Peyer's patch (tissue), 4 donors: ENCODE data around the gene OAF.
A peak's percentile ranks its signal among the peaks of the same experiment; 100 is the strongest.

Experiments
- POLR2A ChIP-seq, 2 donors: fragments of 450-650 bp; IDR thresholded peaks; one replicate each; pipeline ENCODE4 v1.5.1; 2017; ENCODE audit warnings: antibody characterized with exemption in 2 of 2, mild to moderate bottlenecking in 2 of 2, moderate library complexity in 2 of 2
- TF ChIP-seq, protein P1 (sequence below), 6 experiments: fragments of 450-650 bp in 4 of 6; fragments of 200-600 bp in 2 of 6; sonication (generic) in 1 of 6; IDR thresholded peaks; one replicate each; pipeline ENCODE4 v1.5.1; 2017 to 2019; ENCODE audit warnings: antibody characterized with exemption in 6 of 6, mild to moderate bottlenecking in 3 of 6, moderate library complexity in 1 of 6

DNA sequence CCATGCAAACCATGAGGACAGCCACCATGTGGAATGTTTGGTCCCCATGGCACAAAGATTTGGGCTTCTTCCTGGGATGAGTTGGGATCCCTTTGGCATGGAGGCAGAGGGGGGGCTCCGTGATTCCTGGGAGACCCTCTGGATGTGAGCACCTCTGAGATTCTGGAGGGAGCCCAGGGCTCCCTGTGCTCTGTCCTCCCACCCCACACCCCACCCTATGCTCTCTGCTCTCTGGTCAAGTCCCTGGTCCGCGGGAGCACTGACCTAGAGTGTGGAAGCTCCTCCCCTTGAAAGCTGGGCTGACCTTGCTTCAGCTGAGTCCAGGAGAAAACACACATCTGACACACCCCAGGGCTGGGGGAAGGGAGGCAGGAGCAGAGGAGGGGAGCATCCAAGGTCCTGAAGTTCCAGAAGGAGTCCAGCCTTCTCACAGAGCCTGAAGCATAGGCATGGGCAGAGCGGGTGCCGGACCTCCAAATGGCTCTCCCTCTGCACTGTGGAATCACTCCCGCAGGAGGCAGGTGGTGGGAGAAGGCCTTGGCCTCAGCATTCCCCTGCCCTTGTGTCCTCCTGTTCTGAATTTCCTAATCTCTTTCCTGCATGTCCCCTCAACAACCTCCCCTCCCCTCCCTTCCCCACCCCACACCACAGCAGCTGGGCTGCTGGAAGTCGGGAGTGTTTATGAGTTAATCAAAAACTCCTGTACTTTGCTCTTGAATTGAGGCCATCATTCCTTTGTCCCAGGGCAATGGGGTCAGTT, 25.7 kb upstream of the OAF start:
- TF ChIP-seq, protein P1, sequence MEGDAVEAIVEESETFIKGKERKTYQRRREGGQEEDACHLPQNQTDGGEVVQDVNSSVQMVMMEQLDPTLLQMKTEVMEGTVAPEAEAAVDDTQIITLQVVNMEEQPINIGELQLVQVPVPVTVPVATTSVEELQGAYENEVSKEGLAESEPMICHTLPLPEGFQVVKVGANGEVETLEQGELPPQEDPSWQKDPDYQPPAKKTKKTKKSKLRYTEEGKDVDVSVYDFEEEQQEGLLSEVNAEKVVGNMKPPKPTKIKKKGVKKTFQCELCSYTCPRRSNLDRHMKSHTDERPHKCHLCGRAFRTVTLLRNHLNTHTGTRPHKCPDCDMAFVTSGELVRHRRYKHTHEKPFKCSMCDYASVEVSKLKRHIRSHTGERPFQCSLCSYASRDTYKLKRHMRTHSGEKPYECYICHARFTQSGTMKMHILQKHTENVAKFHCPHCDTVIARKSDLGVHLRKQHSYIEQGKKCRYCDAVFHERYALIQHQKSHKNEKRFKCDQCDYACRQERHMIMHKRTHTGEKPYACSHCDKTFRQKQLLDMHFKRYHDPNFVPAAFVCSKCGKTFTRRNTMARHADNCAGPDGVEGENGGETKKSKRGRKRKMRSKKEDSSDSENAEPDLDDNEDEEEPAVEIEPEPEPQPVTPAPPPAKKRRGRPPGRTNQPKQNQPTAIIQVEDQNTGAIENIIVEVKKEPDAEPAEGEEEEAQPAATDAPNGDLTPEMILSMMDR (IDR thresholded peaks at IDR 0.05), result peak in 1 of 6 experiments; percentile 12
- peak; percentile 61 to 82 for TF ChIP-seq POLR2A (IDR thresholded peaks at IDR 0.05)
